ENCODE measurements around the gene MS4A8.

DNA sequence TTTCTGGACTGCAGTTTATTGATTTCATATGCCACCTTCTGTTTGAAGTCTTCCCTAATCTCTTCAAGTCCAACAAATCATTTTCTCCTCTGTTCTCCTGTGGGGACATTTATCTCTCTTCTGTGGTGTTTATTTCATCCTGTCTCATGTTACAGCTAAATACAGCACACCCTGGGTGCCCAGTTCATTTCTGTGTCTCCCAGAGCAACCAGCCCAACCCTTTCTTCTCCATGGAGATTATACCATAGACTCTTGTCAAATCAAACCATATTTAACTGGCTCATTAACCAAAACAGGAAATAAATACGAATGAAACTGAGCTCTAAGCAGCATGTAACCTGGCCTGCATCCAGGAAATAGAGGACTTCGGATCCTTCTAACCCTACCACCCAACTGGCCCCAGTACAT, at the start of gene MS4A8:
- TF ChIP-seq, protein P1, sequence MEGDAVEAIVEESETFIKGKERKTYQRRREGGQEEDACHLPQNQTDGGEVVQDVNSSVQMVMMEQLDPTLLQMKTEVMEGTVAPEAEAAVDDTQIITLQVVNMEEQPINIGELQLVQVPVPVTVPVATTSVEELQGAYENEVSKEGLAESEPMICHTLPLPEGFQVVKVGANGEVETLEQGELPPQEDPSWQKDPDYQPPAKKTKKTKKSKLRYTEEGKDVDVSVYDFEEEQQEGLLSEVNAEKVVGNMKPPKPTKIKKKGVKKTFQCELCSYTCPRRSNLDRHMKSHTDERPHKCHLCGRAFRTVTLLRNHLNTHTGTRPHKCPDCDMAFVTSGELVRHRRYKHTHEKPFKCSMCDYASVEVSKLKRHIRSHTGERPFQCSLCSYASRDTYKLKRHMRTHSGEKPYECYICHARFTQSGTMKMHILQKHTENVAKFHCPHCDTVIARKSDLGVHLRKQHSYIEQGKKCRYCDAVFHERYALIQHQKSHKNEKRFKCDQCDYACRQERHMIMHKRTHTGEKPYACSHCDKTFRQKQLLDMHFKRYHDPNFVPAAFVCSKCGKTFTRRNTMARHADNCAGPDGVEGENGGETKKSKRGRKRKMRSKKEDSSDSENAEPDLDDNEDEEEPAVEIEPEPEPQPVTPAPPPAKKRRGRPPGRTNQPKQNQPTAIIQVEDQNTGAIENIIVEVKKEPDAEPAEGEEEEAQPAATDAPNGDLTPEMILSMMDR (IDR thresholded peaks at IDR 0.05) = no peak
- TF ChIP-seq POLR2A (IDR thresholded peaks at IDR 0.05) = no peak
